ENCODE results near the gene CCIN.
"Not testable (repeated sequence)": the region's sequence is repeated elsewhere in the genome, so short reads cannot be mapped to it uniquely, and the experiment has no call there.

Gene CCIN

GRCh38 chr9:36169166-36169565, at the start of gene CCIN:
CCIN (plus strand) TSS chr9:36169388; CDS start chr9:36169503, 115 bp downstream.
- Histone ChIP-seq H3K36me3 (ENCODE audit: insufficient read depth, low read length) (no peaks in the 10 kb centered on the region), H3K9me3 (ENCODE audit: low read length) (peaks cover 2% of the 10 kb centered on the region), H3K4me1 (ENCODE audit: insufficient read depth, low read length) (no peaks in the 10 kb centered on the region), H3K4me3 (ENCODE audit: low read length) (no peak within 1 kb of the TSS), H2AFZ (ENCODE audit: low read depth, low read length) (no peak within 1 kb of the TSS), H3K27me3 (ENCODE audit: insufficient read depth, low read length) (peaks cover 6% of the 10 kb centered on the region)

DNA sequence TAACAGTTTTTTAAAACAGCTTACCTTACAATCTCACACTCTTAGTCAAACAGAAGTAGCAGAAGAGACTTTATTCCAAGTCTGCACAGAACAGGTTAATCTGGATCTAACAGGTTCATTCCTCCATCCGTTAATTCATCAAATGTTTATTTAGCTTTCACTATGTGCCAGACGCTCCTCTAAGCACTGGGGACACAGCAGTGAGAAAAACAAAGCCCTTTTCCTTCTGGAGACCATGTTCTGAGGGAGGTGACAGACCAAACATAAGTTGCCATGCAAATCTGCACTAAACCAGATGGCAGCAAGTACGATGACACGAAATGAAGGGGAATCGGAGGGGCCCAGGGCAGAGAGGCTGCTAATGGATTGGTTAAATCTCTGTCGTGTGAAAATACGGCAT, 49.7 kb upstream of the CCIN start:
- Histone ChIP-seq H3K9me3 (ENCODE audit: low read length) (no peaks in the 10 kb centered on the region), H3K4me1 (ENCODE audit: insufficient read depth, low read length) (no peaks in the 10 kb centered on the region), H2AFZ (ENCODE audit: low read depth, low read length) (no peak overlapping the region), H3K4me3 (ENCODE audit: low read length) (no peak overlapping the region), H3K27me3 (ENCODE audit: insufficient read depth, low read length) (no peaks in the 10 kb centered on the region), H3K36me3 (ENCODE audit: insufficient read depth, low read length) (peaks cover 22% of the 10 kb centered on the region)

GRCh38 chr9:36120705-36121104, 48.5 kb upstream of the CCIN start:
- no peak overlapping the region for H2AFZ ChIP-seq (ENCODE audit: low read depth, low read length)
- H3K4me1 ChIP-seq (ENCODE audit: insufficient read depth, low read length) = no peaks in the 10 kb centered on the region
- no peaks in the 10 kb centered on the region for H3K9me3 ChIP-seq (ENCODE audit: low read length)
- no peaks in the 10 kb centered on the region for H3K27me3 ChIP-seq (ENCODE audit: insufficient read depth, low read length)
- H3K4me3 ChIP-seq (ENCODE audit: low read length) = no peak overlapping the region
- H3K36me3 ChIP-seq (ENCODE audit: insufficient read depth, low read length) = peaks cover 22% of the 10 kb centered on the region

DNA sequence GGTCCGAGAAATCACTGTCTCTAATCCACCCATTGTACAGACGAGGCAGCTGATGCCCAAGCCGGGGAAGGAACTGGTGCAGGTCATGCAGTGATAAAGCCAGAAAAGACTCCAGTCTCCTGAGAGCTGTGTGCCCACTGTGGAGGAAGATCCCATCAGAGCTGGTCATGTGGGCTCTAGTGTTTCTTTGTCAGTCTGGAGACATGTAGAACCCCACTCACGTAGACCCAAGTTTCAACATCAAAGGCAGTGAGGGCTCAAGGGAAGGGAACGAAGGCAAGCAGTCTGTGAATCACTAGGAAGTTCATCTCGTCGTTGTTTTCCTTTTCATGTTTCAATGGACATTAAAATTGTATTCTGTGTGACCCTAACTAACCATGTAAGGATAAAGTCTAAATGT, 47.2 kb upstream of the CCIN start:
- no peak overlapping the region for H3K4me3 ChIP-seq (ENCODE audit: low read length)
- no peaks in the 10 kb centered on the region for H3K27me3 ChIP-seq (ENCODE audit: insufficient read depth, low read length)
- H3K9me3 ChIP-seq (ENCODE audit: low read length) = no peaks in the 10 kb centered on the region
- H2AFZ ChIP-seq (ENCODE audit: low read depth, low read length) = no peak overlapping the region
- no peaks in the 10 kb centered on the region for H3K4me1 ChIP-seq (ENCODE audit: insufficient read depth, low read length)
- H3K36me3 ChIP-seq (ENCODE audit: insufficient read depth, low read length) = peaks cover 19% of the 10 kb centered on the region

DNA sequence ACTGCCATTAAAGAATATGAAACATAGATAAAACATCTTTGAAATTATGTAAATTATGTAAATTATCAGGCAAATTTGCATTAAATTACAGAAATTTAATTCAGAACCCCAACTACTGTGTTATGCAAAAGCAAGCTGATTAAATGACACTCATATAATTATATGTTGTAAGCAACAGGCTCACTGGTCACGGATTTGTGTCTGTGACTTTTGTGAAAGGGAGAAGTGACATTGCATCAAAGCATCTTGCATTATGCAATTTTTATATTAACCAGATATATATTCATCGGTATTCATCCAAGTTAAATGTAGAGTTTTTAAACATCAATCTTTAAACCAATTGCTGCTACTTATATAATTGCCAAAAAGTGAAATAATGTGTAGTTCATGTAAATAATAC, 45.7 kb upstream of the CCIN start:
- peaks cover 17% of the 10 kb centered on the region for H3K36me3 ChIP-seq (ENCODE audit: insufficient read depth, low read length)
- no peaks in the 10 kb centered on the region for H3K4me1 ChIP-seq (ENCODE audit: insufficient read depth, low read length)
- H3K4me3 ChIP-seq (ENCODE audit: low read length) = no peak overlapping the region
- H2AFZ ChIP-seq (ENCODE audit: low read depth, low read length) = no peak overlapping the region
- no peaks in the 10 kb centered on the region for H3K9me3 ChIP-seq (ENCODE audit: low read length)
- H3K27me3 ChIP-seq (ENCODE audit: insufficient read depth, low read length) = no peaks in the 10 kb centered on the region

- H3K36me3 ChIP-seq (ENCODE audit: insufficient read depth, low read length) = peaks cover 13% of the 10 kb centered on the region
- H2AFZ ChIP-seq (ENCODE audit: low read depth, low read length) = no peak overlapping the region
- H3K27me3 ChIP-seq (ENCODE audit: insufficient read depth, low read length) = no peaks in the 10 kb centered on the region
- no peak overlapping the region for H3K4me3 ChIP-seq (ENCODE audit: low read length)
- H3K9me3 ChIP-seq (ENCODE audit: low read length) = no peaks in the 10 kb centered on the region
- no peaks in the 10 kb centered on the region for H3K4me1 ChIP-seq (ENCODE audit: insufficient read depth, low read length)
These were observed 43.9 kb upstream of the CCIN start for GRCh38 chr9:36125062-36125855.

DNA sequence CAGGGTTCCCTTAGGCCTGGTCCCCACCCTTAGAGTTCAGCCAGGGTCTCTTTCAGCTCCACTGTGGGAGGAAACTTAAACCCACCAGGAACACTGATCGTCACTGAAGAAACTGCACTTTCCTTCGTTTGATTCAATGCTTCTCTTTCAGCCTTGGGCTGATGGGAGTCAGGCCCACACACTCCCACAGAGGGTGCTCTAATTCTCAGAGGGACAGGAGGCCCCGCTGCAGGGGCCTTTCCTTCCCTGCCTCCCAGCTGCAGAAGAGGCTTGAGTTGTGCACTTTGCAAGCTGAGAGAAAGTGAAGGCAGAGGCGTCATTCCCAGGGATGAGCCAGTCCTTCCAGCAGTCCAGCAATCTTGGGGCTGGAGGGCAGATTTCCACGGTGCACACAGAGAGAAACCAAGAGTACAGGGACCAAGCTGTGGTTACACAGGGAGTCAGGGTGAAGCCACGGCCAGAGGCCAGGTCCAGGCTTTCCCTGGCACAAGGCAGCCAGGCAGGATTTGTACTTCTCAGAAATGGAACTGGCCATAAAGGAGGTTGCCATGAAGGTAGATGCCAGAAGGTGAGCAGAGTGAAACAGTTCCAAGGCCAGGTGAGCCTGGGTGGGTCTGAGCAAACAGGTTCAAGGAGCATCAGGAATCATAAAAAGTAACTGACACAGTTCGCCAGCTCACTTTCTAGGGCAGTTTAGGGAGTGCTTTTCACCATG, 43.0 kb upstream of the CCIN start:
- no peak overlapping the region for H3K4me3 ChIP-seq (ENCODE audit: low read length)
- no peak overlapping the region for H2AFZ ChIP-seq (ENCODE audit: low read depth, low read length)
- H3K9me3 ChIP-seq (ENCODE audit: low read length) = no peaks in the 10 kb centered on the region
- H3K4me1 ChIP-seq (ENCODE audit: insufficient read depth, low read length) = no peaks in the 10 kb centered on the region
- H3K36me3 ChIP-seq (ENCODE audit: insufficient read depth, low read length) = peaks cover 13% of the 10 kb centered on the region
- H3K27me3 ChIP-seq (ENCODE audit: insufficient read depth, low read length) = no peaks in the 10 kb centered on the region

- Histone ChIP-seq H3K4me3 (ENCODE audit: low read length) (no peak overlapping the region), H3K27me3 (ENCODE audit: insufficient read depth, low read length) (no peaks in the 10 kb centered on the region), H3K4me1 (ENCODE audit: insufficient read depth, low read length) (no peaks in the 10 kb centered on the region), H3K36me3 (ENCODE audit: insufficient read depth, low read length) (peaks cover 2% of the 10 kb centered on the region), H3K9me3 (ENCODE audit: low read length) (no peaks in the 10 kb centered on the region), H2AFZ (ENCODE audit: low read depth, low read length) (no peak overlapping the region)
These were observed 41.4 kb upstream of the CCIN start for GRCh38 chr9:36127652-36128244.

- Histone ChIP-seq H3K9me3 (ENCODE audit: low read length) (no peaks in the 10 kb centered on the region), H2AFZ (ENCODE audit: low read depth, low read length) (no peak overlapping the region), H3K27me3 (ENCODE audit: insufficient read depth, low read length) (no peaks in the 10 kb centered on the region), H3K36me3 (ENCODE audit: insufficient read depth, low read length) (no peaks in the 10 kb centered on the region), H3K4me1 (ENCODE audit: insufficient read depth, low read length) (no peaks in the 10 kb centered on the region), H3K4me3 (ENCODE audit: low read length) (no peak overlapping the region)
These were observed 40.8 kb upstream of the CCIN start for GRCh38 chr9:36128349-36128748.

DNA sequence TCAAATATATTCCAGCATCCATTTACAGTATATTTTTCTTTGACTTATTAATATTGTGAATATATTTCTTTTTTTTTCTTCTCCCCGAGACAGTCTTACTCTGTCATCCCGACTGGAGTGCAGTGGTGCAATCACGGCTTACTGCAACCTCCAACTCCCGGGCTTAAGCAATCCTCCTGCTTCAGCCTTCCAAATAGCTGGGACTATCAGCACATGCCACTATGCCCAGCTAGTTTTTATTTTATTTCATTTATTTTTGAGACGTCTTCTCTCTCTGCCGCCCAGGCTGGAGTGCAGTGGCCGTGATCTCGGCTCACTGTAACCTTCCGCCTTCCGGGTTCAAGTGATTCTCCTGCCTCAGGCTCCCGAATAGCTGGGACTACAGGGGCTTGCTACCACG, 40.0 kb upstream of the CCIN start:
- H3K9me3 ChIP-seq (ENCODE audit: low read length) = no peaks in the 10 kb centered on the region
- no peaks in the 10 kb centered on the region for H3K36me3 ChIP-seq (ENCODE audit: insufficient read depth, low read length)
- no peak overlapping the region for H3K4me3 ChIP-seq (ENCODE audit: low read length)
- H2AFZ ChIP-seq (ENCODE audit: low read depth, low read length) = no peak overlapping the region
- no peaks in the 10 kb centered on the region for H3K4me1 ChIP-seq (ENCODE audit: insufficient read depth, low read length)
- H3K27me3 ChIP-seq (ENCODE audit: insufficient read depth, low read length) = no peaks in the 10 kb centered on the region

GRCh38 chr9:36131666-36132065, 37.5 kb upstream of the CCIN start:
- not testable (repeated sequence) for H3K4me1 ChIP-seq (ENCODE audit: insufficient read depth, low read length); H3K9me3 ChIP-seq (ENCODE audit: low read length); H3K4me3 ChIP-seq (ENCODE audit: low read length); H2AFZ ChIP-seq (ENCODE audit: low read depth, low read length); H3K36me3 ChIP-seq (ENCODE audit: insufficient read depth, low read length)
- peaks cover 11% of the 10 kb centered on the region for H3K27me3 ChIP-seq (ENCODE audit: insufficient read depth, low read length)

GRCh38 chr9:36132086-36132485, 37.1 kb upstream of the CCIN start:
- Histone ChIP-seq H3K4me3 (ENCODE audit: low read length) (no peak overlapping the region), H3K36me3 (ENCODE audit: insufficient read depth, low read length) (no peaks in the 10 kb centered on the region), H3K27me3 (ENCODE audit: insufficient read depth, low read length) (peaks cover 11% of the 10 kb centered on the region), H2AFZ (ENCODE audit: low read depth, low read length) (no peak overlapping the region), H3K4me1 (ENCODE audit: insufficient read depth, low read length) (peaks cover 6% of the 10 kb centered on the region), H3K9me3 (ENCODE audit: low read length) (no peaks in the 10 kb centered on the region)

- Histone ChIP-seq H3K36me3 (ENCODE audit: insufficient read depth, low read length) (no peaks in the 10 kb centered on the region), H3K27me3 (ENCODE audit: insufficient read depth, low read length) (peaks cover 11% of the 10 kb centered on the region), H2AFZ (ENCODE audit: low read depth, low read length) (no peak overlapping the region), H3K4me3 (ENCODE audit: low read length) (no peak overlapping the region), H3K4me1 (ENCODE audit: insufficient read depth, low read length) (peaks cover 12% of the 10 kb centered on the region), H3K9me3 (ENCODE audit: low read length) (no peaks in the 10 kb centered on the region)
These were observed 34.3 kb upstream of the CCIN start for GRCh38 chr9:36134761-36135505.

Data from neuron (in vitro differentiated cells).